Measurements from ENCODE around the gene LAMB3. TPM values are rescaled to one million over a fixed set of nuclear protein-coding genes. Genes with fewer than 3 reads are reported as not detected.

LAMB3 gene
- total RNA-seq, 2 donors from 2014 or later = 92.5 to 110 TPM

GRCh38 chr1:209648346-209648745 is 3.9 kb downstream of the LAMB3 start:
- no peak overlapping the region for H3K4me3 ChIP-seq

GRCh38 chr1:209647156-209647555 is 5.1 kb downstream of the LAMB3 start:
- H3K36me3 ChIP-seq = no peaks in the 10 kb centered on the region
- intact Hi-C loops (cut with DNase I) = loop anchor here (5.0 kb wide), 1 partner anchor 40 kb away; no protein-coding TSS in a partner anchor
- no peak for DNase-seq
- H3K27me3 ChIP-seq = no peaks in the 10 kb centered on the region
- no peak overlapping the region for H3K4me3 ChIP-seq
- no peak for TF ChIP-seq CTCF (IDR thresholded peaks at IDR 0.05)
- peaks cover 30% of the 10 kb centered on the region for H3K4me1 ChIP-seq
- H3K9ac ChIP-seq (ENCODE audit: low read depth in 2 of 2, low read length in 2 of 2) = no peak overlapping the region
- H3K9me3 ChIP-seq = no peaks in the 10 kb centered on the region
- H3K27ac ChIP-seq = no peak overlapping the region

More at GRCh38 chr1:209648346-209648745, 3.9 kb downstream of the LAMB3 start:
- no peak for DNase-seq
- no peaks in the 10 kb centered on the region for H3K27me3 ChIP-seq
- no peak for TF ChIP-seq CTCF (IDR thresholded peaks at IDR 0.05)
- intact Hi-C loops (cut with DNase I) = loop anchor here (5.0 kb wide), 1 partner anchor 39 kb away; no protein-coding TSS in a partner anchor
- H3K9me3 ChIP-seq = no peaks in the 10 kb centered on the region
- H3K4me1 ChIP-seq = peaks cover 24% of the 10 kb centered on the region
- peak overlapping the region; percentile 89 for H3K27ac ChIP-seq
- no peaks in the 10 kb centered on the region for H3K36me3 ChIP-seq
- no peak overlapping the region for H3K9ac ChIP-seq (ENCODE audit: low read depth in 2 of 2, low read length in 2 of 2)

- Histone ChIP-seq H3K27me3 (no peaks in the 10 kb centered on the region), H3K4me3 (no peak overlapping the region), H3K9me3 (no peaks in the 10 kb centered on the region), H3K27ac (peak overlapping the region; percentile 6), H3K36me3 (no peaks in the 10 kb centered on the region), H3K4me1 (peaks cover 34% of the 10 kb centered on the region), H3K9ac (ENCODE audit: low read depth in 2 of 2, low read length in 2 of 2) (no peak overlapping the region)
- intact Hi-C loops (cut with DNase I) = loop anchor here (5.0 kb wide), 1 partner anchor 41 kb away; no protein-coding TSS in a partner anchor
- DNase-seq = no peak
- no peak for TF ChIP-seq CTCF (IDR thresholded peaks at IDR 0.05)
These were observed 5.7 kb downstream of the LAMB3 start for GRCh38 chr1:209646558-209646957.

GRCh38 chr1:209645574-209646452 is 6.4 kb downstream of the LAMB3 start:
- TF ChIP-seq CTCF (IDR thresholded peaks at IDR 0.05) = no peak
- H3K4me3 ChIP-seq = no peak overlapping the region
- peaks cover 40% of the 10 kb centered on the region for H3K4me1 ChIP-seq
- H3K9ac ChIP-seq (ENCODE audit: low read depth in 2 of 2, low read length in 2 of 2) = no peak overlapping the region
- no peaks in the 10 kb centered on the region for H3K9me3 ChIP-seq
- H3K36me3 ChIP-seq = no peaks in the 10 kb centered on the region
- intact Hi-C loops (cut with DNase I) = loop anchor here (5.0 kb wide), 1 partner anchor 41 kb away; no protein-coding TSS in a partner anchor
- peak overlapping the region; percentile 6 for H3K27ac ChIP-seq
- H3K27me3 ChIP-seq = no peaks in the 10 kb centered on the region
- no peak for DNase-seq

GRCh38 chr1:209643285-209644020 is 8.8 kb downstream of the LAMB3 start:
- Histone ChIP-seq H3K36me3 (no peaks in the 10 kb centered on the region), H3K9ac (ENCODE audit: low read depth in 2 of 2, low read length in 2 of 2) (peak overlapping the region in 1 of 2 donors; percentile 67), H3K4me1 (peaks cover 28% of the 10 kb centered on the region), H3K27me3 (no peaks in the 10 kb centered on the region), H3K9me3 (no peaks in the 10 kb centered on the region), H3K4me3 (no peak overlapping the region), H3K27ac (peak overlapping the region; percentile 70)
- no peak for TF ChIP-seq CTCF (IDR thresholded peaks at IDR 0.05)
- peak; percentile 62 for DNase-seq
- intact Hi-C loops (cut with DNase I) = no loop called here

Data from colonic mucosa (tissue), 4 donors.